Measurements from ENCODE around the gene CYP4F12.
A peak's percentile ranks its signal among the peaks of the same experiment; 100 is the strongest.

CYP4F12 gene

GRCh38 chr19:15672580-15673175, at the start of gene CYP4F12:
Gene CYP4F12, plus strand, starts transcription at chr19:15673087. Its CDS starts 443 bp downstream, at chr19:15673530.
- DNase-seq (ENCODE audit: low spot score), result no peak

- no peak for DNase-seq (ENCODE audit: low spot score)
These were observed 49.1 kb upstream of the CYP4F12 start for GRCh38 chr19:15623711-15624318.

- DNase-seq (ENCODE audit: low spot score), result no peak
These were observed 44.5 kb upstream of the CYP4F12 start for GRCh38 chr19:15628236-15629002.

GRCh38 chr19:15629003-15629880, 43.6 kb upstream of the CYP4F12 start:
- peak; percentile 81 for DNase-seq (ENCODE audit: low spot score)

- DNase-seq (ENCODE audit: low spot score), result peak; percentile 22
These were observed 41.1 kb upstream of the CYP4F12 start for GRCh38 chr19:15631817-15632216.

GRCh38 chr19:15633082-15633835, 39.6 kb upstream of the CYP4F12 start:
- no peak for DNase-seq (ENCODE audit: low spot score)

- DNase-seq (ENCODE audit: low spot score), result no peak
These were observed 38.8 kb upstream of the CYP4F12 start for GRCh38 chr19:15634105-15634504.

GRCh38 chr19:15635016-15635805, 37.7 kb upstream of the CYP4F12 start:
- no peak for DNase-seq (ENCODE audit: low spot score)

GRCh38 chr19:15636026-15636425, 36.9 kb upstream of the CYP4F12 start:
- no peak for DNase-seq (ENCODE audit: low spot score)

GRCh38 chr19:15639596-15639995, 33.3 kb upstream of the CYP4F12 start:
- no peak for DNase-seq (ENCODE audit: low spot score)

GRCh38 chr19:15640294-15640903, 32.5 kb upstream of the CYP4F12 start, which contains the start of gene CYP4F3:
Gene CYP4F3, plus strand, starts transcription at chr19:15640897. Its CDS starts 519 bp downstream, at chr19:15641416.
- no peak for DNase-seq (ENCODE audit: low spot score)

- DNase-seq (ENCODE audit: low spot score), result no peak
These were observed 31.8 kb upstream of the CYP4F12 start for GRCh38 chr19:15640904-15641597.

GRCh38 chr19:15641901-15642491, 30.9 kb upstream of the CYP4F12 start:
- DNase-seq (ENCODE audit: low spot score), result no peak

- no peak for DNase-seq (ENCODE audit: low spot score)
These were observed 30.1 kb upstream of the CYP4F12 start for GRCh38 chr19:15642807-15643206.

GRCh38 chr19:15643387-15643786, 29.5 kb upstream of the CYP4F12 start:
- no peak for DNase-seq (ENCODE audit: low spot score)

GRCh38 chr19:15644066-15644741, 28.7 kb upstream of the CYP4F12 start:
- no peak for DNase-seq (ENCODE audit: low spot score)

GRCh38 chr19:15644816-15645215, 28.1 kb upstream of the CYP4F12 start:
- no peak for DNase-seq (ENCODE audit: low spot score)

- no peak for DNase-seq (ENCODE audit: low spot score)
These were observed 23.4 kb upstream of the CYP4F12 start for GRCh38 chr19:15649526-15649925.
